ENCODE results near the gene TBXT. TPM values are rescaled to one million over a fixed set of nuclear protein-coding genes. Genes with fewer than 3 reads are reported as not detected.

TBXT gene
- total RNA-seq, 1 donor from 2014 or later, result not detected

DNA sequence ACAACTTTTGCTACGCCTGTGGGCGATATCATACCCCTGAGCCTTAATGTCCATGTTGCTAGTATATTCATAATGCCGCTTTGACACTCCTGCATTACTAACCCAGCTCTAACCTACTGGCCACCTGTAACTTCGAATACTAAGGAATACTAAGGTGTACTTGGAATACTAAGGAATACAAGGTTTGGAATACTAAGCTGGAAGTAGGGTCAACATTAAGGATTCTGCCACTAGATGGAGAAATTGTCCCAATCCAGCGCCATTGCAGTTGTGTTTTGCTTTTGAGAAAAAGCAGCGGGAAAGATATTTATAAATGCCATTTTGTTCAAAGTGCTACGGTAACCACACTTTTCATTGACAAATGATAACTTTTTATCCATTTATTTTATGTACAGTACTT lies 10.7 kb downstream of the TBXT start:
- no peak overlapping the region for H3K4me3 ChIP-seq (ENCODE audit: low read depth, low read length)
- TF ChIP-seq, protein P1, sequence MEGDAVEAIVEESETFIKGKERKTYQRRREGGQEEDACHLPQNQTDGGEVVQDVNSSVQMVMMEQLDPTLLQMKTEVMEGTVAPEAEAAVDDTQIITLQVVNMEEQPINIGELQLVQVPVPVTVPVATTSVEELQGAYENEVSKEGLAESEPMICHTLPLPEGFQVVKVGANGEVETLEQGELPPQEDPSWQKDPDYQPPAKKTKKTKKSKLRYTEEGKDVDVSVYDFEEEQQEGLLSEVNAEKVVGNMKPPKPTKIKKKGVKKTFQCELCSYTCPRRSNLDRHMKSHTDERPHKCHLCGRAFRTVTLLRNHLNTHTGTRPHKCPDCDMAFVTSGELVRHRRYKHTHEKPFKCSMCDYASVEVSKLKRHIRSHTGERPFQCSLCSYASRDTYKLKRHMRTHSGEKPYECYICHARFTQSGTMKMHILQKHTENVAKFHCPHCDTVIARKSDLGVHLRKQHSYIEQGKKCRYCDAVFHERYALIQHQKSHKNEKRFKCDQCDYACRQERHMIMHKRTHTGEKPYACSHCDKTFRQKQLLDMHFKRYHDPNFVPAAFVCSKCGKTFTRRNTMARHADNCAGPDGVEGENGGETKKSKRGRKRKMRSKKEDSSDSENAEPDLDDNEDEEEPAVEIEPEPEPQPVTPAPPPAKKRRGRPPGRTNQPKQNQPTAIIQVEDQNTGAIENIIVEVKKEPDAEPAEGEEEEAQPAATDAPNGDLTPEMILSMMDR (IDR thresholded peaks at IDR 0.05; ENCODE audit: insufficient read depth, low read length, severe bottlenecking), result no peak
- H3K36me3 ChIP-seq (ENCODE audit: control insufficient read depth, insufficient read depth, low read length), result no peaks in the 10 kb centered on the region
- DNase-seq (ENCODE audit: low read depth) (no peak), FAIRE-seq (no peak)
- no peaks in the 10 kb centered on the region for H3K27me3 ChIP-seq (ENCODE audit: control insufficient read depth, insufficient read depth, low read length)

DNA sequence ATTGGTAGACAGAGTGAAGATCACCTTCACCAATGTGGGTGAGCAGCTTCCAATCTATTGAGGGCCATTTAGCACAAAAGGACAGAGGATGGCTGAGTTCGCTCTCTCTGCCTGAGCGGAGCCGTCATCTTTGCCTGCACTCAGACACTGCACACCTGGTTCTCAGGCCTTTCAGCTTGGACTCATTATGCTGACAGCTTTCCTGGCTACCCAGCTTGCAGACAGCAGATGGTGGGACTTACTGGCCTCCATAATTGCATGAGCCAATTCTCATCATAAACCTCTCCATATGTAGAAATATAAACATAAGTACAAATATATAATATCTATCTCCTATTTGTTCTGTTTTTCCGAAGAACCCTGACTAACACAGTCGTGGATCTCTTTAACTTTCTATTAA lies 13.7 kb downstream of the TBXT start:
- DNase-seq (ENCODE audit: low read depth) (no peak), FAIRE-seq (no peak)
- no peaks in the 10 kb centered on the region for H3K27me3 ChIP-seq (ENCODE audit: control insufficient read depth, insufficient read depth, low read length)
- no peaks in the 10 kb centered on the region for H3K36me3 ChIP-seq (ENCODE audit: control insufficient read depth, insufficient read depth, low read length)
- TF ChIP-seq, protein P1 (IDR thresholded peaks at IDR 0.05; ENCODE audit: insufficient read depth, low read length, severe bottlenecking), result no peak
- H3K4me3 ChIP-seq (ENCODE audit: low read depth, low read length), result no peak overlapping the region

DNA sequence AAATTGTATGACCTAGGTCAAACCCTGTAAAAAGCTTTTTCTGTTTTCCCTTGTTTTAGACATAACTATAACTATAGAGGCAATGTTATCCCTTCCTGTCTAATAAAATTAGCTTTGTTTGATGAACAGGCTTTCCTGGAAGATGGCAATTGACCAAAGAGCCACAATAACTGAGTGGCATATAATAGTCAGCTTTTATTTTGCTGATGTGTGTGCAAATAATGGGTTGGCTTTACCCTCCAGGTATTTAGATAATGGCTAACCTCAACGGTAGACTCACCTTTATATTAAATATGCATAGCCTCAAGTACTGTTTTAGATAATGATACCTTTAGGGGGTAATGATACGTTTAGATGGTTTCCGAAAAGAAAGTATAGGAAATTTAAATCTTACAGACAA lies 15.0 kb downstream of the TBXT start:
- FAIRE-seq (no peak), DNase-seq (ENCODE audit: low read depth) (no peak)
- Histone ChIP-seq H3K27me3 (ENCODE audit: control insufficient read depth, insufficient read depth, low read length) (no peaks in the 10 kb centered on the region), H3K4me3 (ENCODE audit: low read depth, low read length) (no peak overlapping the region), H3K36me3 (ENCODE audit: control insufficient read depth, insufficient read depth, low read length) (no peaks in the 10 kb centered on the region)
- TF ChIP-seq, protein P1 (IDR thresholded peaks at IDR 0.05; ENCODE audit: insufficient read depth, low read length, severe bottlenecking), result no peak

DNA sequence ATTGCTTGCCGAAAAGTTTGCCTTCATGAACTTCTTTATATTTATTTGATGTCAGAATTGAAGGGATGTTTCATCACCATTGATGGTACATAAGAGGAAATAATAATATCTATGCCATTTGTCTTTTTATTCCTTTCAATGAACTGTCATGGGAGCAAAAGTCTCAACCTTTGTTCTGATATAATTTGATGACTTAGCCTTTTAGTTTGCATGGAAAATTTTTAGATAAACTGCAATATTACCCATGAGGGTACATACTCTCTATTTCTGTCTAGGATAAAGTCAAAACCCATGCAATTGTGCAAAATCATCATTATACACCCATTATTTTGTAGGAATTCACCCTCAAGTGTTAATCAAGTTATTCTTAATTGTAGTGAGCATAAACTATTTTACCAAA lies 15.9 kb downstream of the TBXT start:
- H3K27me3 ChIP-seq (ENCODE audit: control insufficient read depth, insufficient read depth, low read length), result no peaks in the 10 kb centered on the region
- FAIRE-seq, result no peak
- no peak overlapping the region for H3K4me3 ChIP-seq (ENCODE audit: low read depth, low read length)
- H3K36me3 ChIP-seq (ENCODE audit: control insufficient read depth, insufficient read depth, low read length), result no peaks in the 10 kb centered on the region
- DNase-seq (ENCODE audit: low read depth), result no peak
- TF ChIP-seq, protein P1 (IDR thresholded peaks at IDR 0.05; ENCODE audit: insufficient read depth, low read length, severe bottlenecking), result no peak

DNA sequence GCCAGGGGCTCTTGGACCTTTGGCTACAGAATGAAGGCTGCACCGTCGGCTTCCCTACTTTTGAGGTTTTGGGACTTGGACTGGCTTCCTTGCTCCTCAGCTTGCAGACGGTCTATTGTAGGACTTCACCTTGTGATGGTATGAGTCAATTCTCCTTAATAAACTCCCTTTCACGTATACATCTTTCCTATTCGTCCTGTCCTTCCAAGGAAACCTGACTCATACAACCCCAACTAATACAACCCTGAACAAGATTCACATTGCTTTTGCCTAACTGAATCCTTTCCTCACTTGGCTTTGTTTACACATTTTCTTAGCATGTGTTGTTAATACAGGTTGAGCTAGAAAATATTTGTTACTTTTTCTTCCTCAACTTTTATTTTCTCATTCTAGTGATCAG lies 21.9 kb downstream of the TBXT start:
- H3K36me3 ChIP-seq (ENCODE audit: control insufficient read depth, insufficient read depth, low read length), result no peaks in the 10 kb centered on the region
- no peaks in the 10 kb centered on the region for H3K27me3 ChIP-seq (ENCODE audit: control insufficient read depth, insufficient read depth, low read length)
- FAIRE-seq (no peak), DNase-seq (ENCODE audit: low read depth) (peak; percentile 66)
- TF ChIP-seq, protein P1 (IDR thresholded peaks at IDR 0.05; ENCODE audit: insufficient read depth, low read length, severe bottlenecking), result no peak
- no peak overlapping the region for H3K4me3 ChIP-seq (ENCODE audit: low read depth, low read length)

DNA sequence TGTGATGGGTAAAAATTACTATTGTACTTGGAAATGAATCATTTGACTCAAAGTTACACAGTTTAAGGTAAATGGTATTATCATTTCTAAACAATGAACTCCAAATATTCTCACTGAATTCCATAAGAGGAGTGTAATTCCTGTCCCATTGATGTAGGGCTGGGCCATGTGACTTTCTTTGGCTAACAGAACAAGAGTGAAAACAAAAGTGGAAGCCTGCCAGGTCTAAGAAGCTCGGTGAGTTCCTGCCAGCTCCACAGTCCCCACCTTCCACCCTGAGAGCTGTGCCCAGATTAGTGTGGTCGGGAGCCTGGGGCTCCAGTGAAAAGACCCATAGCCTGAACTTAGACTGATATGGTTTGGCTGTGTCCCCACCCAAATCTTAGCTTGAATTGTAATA lies 24.6 kb downstream of the TBXT start:
- Histone ChIP-seq H3K27me3 (ENCODE audit: control insufficient read depth, insufficient read depth, low read length) (no peaks in the 10 kb centered on the region), H3K4me3 (ENCODE audit: low read depth, low read length) (no peak overlapping the region), H3K36me3 (ENCODE audit: control insufficient read depth, insufficient read depth, low read length) (no peaks in the 10 kb centered on the region)
- DNase-seq (ENCODE audit: low read depth), result no peak
- TF ChIP-seq, protein P1 (IDR thresholded peaks at IDR 0.05; ENCODE audit: insufficient read depth, low read length, severe bottlenecking), result no peak
- no peak for FAIRE-seq

All from bronchial epithelial cell (primary cell).